GM18873 (cell line): ENCODE measurements around the gene ELAVL1.

Experiments
- ATAC-seq: cut with Tn5 transposase; IDR thresholded peaks from one replicate; pipeline ENCODE4 v1.9.1; 2021; ENCODE audit warnings: mild to moderate bottlenecking, moderate library complexity, moderate number of reproducible peaks; ENCODE audit not compliant: unreplicated experiment, low FRiP score

Gene ELAVL1

DNA sequence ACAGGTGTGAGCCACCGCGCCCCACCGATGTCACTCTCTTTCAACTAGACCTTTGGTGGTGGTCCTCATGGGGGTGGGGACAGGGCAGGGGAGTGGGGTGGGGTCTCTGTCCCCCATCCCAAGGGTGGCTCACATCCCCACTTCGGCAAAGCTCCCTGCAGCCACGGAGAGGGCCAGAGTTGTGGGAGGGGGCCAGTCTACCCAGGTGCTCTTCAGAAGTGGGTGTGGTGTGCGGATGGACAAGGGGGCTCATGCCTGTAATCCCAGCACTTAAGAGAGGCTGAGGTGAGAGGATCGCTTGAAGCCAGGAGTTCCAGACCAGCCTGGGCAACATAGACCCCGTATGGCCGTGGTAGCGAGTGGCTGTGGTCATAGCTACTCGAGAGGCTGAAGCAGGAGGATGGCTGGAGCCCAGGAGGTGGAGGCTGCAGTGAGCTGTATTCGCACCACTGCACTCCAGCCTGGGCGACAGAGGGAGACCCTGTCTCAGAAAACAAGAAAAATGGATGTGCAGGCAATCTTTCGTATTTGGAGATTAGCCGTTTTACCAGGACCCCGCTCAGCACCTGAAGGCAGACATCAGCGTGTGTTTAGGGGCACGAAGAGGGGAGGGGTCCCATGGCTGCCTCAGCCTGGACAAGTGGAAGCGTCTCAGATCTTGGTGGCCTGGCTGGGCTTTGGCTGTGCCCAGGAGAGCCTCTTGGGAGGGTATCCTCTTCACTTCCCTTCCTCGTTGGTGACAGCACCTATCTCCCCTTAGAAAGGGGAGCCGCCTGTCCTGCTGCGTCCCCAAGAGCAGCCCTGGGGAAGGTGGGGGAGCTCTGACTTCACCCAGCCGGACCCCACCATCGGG, 90.0 kb downstream of the ELAVL1 start:
- no peak for ATAC-seq

DNA sequence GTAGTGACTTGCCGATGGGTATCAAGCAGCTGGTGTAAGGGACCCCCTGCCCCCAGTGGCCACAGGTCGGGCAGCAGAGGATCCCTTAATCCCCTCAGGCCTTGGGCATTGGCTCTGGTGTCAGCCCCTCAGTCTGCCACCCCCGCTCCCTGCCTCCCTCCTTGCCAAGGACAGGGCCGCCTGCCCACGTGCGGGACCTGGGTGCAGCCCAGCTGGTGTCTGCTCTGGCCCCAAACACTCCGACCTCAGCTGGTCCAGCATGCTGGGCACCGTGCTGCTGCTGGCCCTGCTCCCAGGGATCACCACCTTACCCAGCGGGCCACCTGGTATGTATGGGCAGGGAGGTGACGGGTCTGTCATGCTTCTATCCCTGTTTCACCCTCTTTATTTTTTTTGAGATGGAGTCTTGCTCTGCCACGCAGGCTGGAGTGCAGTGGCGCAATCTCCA, 90.8 kb downstream of the ELAVL1 start, which contains the start of gene TGFBR3L:
Gene TGFBR3L (plus strand): TSS at position 233 of the 448 bp plus-strand sequence.
- no peak for ATAC-seq

DNA sequence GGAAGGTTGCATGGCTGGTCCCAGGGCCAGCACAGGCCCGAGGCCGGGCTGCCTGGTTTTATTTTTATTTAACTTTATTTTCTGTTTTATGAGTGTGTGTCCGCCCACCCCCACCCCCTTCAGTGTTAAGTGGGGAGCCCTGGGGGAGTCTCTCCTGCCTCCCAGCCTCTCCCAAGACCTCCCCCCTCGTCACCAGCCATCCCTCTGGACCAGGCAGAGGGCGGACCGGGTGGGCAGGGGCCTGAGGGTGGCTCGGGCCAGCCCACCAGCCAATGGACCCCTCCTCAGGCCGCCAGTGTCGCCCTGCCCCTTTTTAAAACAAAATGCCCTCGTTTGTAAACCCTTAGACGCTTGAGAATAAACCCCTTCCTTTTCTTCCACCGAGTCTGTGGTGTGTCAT, 91.3 kb downstream of the ELAVL1 start:
- no peak for ATAC-seq

DNA sequence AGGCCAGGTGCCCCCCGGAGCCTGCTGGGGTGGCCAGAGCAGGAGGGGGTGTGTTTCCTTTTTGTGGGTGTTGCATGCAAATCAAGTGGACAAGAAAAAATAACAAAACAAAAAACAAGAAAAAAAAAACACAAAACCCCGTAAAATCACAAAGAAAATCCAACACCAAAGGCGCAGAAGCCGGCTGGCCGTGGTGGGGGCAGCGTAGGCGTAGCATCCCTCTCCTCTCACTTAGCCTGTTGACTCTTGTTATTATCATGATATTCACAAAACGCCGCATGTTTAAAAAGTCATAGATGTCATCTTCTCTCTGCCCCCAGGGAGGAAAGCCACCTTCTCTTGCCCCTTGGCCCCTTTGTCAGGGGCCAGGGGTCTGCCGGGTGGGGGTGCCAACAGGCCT, 91.8 kb downstream of the ELAVL1 start:
- no peak for ATAC-seq

DNA sequence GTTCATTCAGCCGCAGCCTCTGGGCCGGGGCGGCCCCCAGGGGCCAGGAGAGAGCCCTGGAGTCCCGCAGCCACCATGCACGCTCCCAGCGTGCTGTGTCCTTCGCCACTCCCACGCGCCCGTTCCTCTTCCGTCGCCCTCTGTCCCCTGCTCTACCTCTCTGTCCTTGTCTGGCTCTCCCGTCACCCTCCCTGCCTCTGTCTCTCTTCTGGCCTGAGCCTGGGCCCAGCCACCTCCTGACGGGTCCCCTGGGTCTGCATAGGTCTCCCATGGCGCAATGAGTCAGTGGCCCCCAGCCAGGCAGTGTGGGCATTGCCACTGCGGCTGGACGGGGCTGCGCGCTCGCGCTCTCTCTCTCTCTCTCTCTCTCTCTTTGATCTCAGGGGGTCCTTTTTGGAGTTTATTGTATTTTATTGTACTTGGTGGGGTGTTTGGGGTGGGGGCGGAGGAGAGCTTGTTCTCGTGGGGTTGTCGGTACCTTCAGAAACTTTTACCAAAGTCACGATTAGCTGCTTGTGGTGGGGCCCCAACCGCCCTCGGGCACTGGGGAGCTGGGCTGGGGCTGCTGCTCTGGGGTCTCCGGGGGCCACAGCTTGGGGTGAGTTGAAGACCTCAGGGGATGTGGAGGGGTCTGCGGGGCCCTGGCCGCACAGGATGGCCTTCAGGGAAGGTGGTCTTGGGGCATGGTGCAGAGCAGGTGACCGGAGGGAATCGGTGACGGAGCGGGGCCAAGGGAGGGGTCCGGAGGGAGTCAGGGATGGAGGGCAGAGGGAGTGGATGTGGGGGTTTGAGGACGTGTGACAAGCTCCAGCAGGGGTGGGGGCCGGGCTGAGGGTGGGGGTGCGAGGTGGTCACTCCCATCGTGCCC, 92.5 kb downstream of the ELAVL1 start:
- no peak for ATAC-seq

DNA sequence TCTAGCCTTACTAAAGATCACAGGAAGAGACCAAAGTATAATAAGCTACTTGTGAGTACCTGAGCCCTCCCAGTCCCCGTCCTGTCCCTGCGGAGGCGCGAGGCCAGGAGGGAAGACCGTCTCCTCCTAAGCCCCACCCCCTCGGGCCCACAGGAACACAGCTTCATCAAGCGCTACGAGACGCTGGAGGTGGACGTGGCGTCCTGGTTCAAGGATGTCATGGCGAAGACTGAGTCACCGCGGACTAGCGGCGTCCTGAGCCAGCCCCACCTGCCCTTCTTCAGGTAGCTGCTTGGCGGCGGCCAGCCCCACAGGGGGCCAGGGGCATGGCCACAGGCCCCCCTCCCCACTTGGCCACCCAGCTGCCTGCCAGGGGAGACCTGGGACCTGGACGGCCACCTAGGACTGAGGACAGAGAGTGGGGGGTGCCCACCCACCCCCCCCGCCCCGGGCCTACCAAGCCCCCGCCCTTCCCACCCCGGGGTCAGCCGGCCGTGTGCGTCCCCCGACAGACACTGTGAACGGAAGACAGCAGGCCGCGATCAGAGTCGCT, 93.2 kb downstream of the ELAVL1 start:
- no peak for ATAC-seq

DNA sequence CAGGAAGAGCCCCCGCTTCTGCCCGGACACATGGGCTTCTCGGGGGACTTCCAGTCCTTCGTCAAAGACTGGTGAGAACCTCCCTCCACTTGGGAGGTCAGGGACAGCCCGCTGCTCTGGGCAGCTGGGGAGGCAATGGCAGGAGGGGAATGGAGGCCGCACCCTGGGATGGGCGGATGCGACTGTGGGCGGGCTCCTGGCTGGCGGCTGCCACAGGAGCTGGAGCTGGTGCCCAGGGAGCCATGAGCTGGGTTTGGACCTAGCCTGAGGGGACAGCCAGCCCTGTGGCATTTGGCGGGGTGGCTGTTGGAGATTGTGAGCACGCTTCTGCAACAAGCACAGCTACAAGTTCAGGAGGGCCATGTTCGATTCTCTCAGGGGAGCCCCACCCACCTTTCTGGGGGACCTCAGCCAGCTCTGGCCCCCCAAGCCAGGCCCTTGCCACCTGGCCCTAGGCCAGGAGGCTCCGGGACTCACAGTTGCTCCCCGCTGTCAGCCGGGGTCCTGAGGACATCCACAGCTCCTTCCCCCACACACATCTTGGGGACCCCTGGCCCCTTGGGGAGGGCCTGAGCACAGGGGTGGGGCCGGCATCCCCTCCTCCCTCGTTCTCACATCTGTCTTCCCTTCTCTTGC, 93.8 kb downstream of the ELAVL1 start:
- no peak for ATAC-seq

DNA sequence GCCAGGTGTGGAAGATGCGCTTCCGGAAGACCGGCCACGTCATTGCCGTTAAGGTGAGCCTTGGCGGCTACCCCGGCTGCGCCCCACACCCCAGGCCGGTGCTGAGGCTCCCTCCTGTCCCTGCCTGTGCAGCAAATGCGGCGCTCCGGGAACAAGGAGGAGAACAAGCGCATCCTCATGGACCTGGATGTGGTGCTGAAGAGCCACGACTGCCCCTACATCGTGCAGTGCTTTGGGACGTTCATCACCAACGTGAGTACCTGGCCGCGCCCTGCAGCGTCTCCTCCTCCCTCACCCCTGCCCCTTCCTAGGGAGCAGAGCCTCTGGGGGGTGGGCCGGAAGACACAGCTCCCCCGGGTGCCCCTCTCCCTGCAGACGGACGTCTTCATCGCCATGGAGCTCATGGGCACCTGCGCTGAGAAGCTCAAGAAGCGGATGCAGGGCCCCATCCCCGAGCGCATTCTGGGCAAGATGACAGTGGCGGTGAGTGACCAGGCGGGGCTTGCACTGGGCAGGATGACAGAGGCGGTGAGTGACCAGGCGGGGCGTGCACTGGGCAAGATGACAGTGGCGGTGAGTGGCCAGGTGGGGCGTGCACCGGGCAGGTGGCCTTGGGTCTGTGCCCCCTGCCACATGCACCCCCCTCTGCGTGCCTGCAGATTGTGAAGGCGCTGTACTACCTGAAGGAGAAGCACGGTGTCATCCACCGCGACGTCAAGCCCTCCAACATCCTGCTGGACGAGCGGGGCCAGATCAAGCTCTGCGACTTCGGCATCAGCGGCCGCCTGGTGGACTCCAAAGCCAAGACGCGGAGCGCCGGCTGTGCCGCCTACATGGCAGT, 94.9 kb downstream of the ELAVL1 start:
- no peak for ATAC-seq

DNA sequence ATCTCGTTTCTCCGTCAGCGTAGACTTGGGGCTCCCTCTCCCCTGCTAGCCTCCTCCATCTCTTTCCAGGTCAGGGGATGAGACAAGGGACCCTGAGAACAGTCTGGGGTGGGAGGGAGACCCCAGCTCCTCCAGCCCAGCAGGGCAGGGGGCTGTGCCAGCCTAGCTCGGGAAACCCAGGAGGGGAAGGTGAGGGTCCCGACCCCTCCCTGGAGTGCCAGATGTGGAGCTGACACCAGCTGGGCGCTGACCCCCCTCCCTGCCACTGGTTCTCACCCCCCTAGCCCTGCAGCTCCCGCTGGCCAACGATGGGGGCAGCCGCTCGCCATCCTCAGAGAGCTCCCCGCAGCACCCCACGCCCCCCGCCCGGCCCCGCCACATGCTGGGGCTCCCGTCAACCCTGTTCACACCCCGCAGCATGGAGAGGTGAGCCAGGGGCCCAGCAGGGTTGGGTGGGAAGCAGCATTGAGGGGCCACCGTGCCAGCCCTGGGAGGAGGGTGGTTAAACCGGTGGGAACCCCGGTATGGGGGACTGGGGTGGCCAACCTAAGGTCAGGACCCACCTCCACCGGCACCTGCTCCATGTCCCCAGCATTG, 95.9 kb downstream of the ELAVL1 start:
- ATAC-seq: no peak

DNA sequence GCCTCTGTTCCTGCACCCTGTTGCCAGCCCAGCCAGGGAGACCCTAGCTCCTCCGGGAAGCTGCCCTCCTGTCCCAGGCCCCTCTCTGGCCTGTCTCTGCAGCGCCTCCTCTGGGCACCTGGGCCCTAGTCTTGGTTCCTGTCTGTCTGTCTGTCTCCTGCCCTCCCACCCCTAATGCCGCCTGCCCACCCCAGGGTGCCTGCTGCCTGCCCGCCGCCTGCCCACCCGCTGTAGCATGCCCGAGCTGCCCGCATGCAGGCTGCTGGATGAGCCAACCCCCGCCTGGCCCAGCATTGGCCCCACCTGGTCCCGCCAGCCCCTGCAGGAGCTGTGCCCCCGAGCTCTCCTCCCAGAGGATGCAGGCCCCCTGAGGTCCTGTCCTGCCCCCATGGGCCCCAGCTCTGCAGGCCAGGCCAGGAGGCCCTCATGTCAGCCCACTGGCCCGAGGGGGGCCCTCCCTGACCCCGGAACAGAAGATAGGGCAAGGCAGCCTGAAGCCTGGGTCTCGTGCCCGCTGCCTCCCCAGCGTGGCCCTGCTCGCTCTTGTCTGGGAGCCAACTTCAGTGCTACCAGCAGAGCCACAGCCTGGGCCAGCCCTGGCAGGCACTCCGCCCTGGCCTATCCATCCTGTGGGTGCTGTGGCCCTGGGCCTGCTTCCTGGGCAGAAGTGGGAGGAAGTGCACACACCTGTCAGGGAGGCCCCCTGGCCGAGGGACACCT, 96.5 kb downstream of the ELAVL1 start:
- ATAC-seq: no peak
